H54 (cell line): ENCODE results near the gene SNTB2.

Experiments used
- DNase-seq: peaks from one replicate; pipeline ENCODE4 v3.0.0; 2011; ENCODE audit warnings: low spot score, mixed read lengths; ENCODE audit not compliant: insufficient read length
- FAIRE-seq: peaks from 3 replicates; lab custom pipeline; 2011; peaks lifted over from hg19 to GRCh38; lab: Jason Lieb, UNC
- POLR2A ChIP-seq: IDR thresholded peaks from 2 replicates; pipeline ENCODE4 v1.6.1; 2011; ENCODE audit warnings: low read depth, mild to moderate bottlenecking, low read length

The SNTB2 gene

DNA sequence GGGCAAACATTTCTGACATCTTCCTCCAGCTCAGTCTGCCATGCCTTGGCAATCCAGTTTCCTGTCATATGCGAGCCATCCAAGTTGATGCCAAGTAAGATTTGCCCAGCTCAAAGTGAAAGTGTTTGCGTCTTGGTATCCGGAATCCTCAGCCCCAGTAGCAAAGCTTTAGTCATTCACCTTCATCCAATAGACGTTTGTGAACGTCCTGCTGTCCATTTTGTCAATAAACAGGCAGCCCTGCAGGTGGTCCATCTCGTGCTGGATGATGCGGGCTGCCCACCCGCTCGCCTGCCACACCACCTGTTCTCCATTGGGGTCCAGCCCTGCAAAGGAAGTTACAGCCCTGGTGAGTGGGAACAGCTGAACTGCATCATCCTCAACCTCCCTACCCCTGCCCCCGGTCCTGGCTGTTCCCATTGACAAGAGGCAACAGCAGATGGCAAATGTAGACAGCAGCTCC, 141.9 kb downstream of the SNTB2 start:
- TF ChIP-seq POLR2A: no peak
- no peak for FAIRE-seq
- no peak for DNase-seq

DNA sequence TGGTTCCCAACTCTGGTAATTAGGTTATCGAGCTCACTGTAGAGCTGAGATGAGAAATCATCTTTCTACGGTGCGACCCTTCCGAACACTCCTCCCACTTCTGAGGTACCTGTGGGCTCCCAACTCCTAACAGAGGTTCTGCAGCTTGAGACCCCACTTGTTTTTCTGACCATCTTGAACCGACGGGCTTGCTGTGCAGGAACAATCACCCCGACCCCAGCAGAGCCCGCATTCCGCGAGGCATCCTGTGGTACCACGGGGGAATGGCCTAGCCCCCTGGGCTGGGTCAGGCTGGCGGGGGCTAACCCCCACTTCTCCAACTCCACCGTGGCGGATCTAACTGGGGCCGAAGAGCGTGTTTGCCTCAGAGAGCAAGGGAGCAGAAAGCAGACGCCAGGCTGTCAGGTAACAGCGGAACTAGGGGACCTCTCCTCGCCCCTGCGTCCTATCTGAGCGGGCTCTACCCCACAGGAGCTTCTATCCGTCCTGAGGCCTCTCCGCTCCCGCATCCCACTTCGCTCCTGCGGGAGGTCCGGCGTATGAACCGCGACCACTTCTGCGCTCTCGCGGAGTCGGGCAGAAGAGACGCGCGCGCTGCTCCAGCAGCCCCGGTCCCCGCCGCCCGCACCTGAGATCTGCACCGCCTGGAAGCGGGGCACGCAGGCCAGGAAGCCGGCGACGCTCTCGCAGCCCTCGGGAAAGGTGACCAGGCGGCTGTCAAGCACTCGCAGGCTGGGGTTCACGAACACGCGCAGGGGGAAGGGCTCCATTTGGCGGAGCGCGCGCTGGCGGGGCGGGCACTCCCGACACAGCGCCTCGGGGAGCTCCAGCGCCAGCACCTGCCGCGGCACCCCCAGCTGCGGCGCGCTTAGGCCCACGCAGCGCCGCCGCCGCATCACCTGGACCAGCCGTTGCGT, 142.7 kb downstream of the SNTB2 start:
- DNase-seq: peak; percentile 53
- no peak for TF ChIP-seq POLR2A
- no peak for FAIRE-seq

- DNase-seq (peak; percentile 96), FAIRE-seq (no peak)
- peak; percentile 77 for TF ChIP-seq POLR2A
These were observed 143.5 kb downstream of the SNTB2 start, which contains the start of gene PDF for GRCh38 chr16:69330286-69331109. TSS of gene PDF (minus strand) at chr16:69330588. CDS start at chr16:69330570, 18 bp downstream.

- FAIRE-seq (no peak), DNase-seq (no peak)
- TF ChIP-seq POLR2A: no peak
These were observed 147.7 kb downstream of the SNTB2 start for GRCh38 chr16:69334696-69335095.

- no peak for DNase-seq
- no peak for FAIRE-seq
- no peak for TF ChIP-seq POLR2A
These were observed 151.8 kb downstream of the SNTB2 start for GRCh38 chr16:69338557-69339288.

DNA sequence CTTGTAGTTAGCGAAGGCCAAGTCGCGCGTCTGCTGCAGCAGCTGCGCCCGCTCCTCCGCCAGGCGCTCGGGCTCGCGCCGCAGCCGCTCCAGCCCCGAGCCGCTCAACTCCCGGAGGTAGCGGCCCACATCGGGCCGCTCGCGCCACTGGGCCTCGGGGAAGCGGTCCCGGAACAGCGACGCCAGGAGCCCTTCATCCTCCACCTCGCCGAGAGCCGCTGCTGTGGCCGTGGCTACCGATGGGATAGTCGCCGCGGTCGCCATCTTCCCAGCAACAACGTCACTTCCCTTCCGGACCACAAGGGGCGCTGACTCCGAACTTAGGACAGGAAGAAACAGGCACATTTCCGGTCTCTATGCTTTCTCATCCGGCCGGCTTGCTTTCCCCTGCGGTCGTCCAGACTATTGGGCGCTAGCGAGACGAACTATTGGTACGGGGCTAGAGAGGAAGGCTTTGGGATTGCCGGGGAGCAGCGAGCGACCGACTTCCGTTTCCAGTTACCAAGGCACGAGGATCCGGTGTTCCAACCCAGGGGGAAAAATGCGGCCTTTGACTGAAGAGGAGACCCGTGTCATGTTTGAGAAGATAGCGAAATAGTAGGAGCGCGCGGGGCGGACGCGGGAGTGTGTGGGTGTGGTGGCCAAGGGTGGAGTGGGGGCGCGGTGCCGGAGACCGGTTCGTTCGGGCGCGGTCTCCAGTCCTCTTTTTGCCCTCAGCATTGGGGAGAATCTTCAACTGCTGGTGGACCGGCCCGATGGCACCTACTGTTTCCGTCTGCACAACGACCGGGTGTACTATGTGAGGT, 152.5 kb downstream of the SNTB2 start, which contains the start of the genes COG8 and NIP7:
COG8 (minus strand) TSS at position 276 of the 806 bp plus-strand sequence; CDS start at position 264, 12 bp downstream.
NIP7 (plus strand) TSS at position 484 of the 806 bp plus-strand sequence; CDS start at position 542, 58 bp downstream.
- FAIRE-seq (peak; percentile 96), DNase-seq (peak; percentile 94)
- peak; percentile 79 for TF ChIP-seq POLR2A

- no peak for TF ChIP-seq POLR2A
- FAIRE-seq: no peak
These were observed 153.2 kb downstream of the SNTB2 start for GRCh38 chr16:69340095-69340644.

GRCh38 chr16:69344171-69344570, 157.2 kb downstream of the SNTB2 start:
- DNase-seq (no peak), FAIRE-seq (no peak)
- TF ChIP-seq POLR2A: no peak

More at GRCh38 chr16:69340095-69340644, 153.2 kb downstream of the SNTB2 start:
- DNase-seq: no peak

DNA sequence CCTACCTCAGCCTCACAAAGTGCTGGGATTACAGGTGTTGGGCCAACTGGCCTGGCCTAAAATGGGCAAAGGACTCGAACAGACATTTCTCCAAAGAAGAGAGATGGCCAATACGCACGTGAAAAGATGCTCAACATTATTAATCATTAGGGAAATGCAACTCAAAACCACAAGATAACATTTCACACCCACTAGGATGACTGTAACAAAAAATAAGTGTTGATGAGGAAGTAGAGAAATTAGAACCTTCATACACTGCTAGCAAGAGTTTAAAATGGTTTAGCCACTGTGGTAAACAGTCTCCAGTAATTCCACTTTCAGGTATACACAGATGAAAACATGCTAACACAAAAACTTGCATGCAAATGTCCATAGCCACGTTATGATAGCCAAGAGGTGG, 159.0 kb downstream of the SNTB2 start:
- no peak for DNase-seq
- no peak for TF ChIP-seq POLR2A
- no peak for FAIRE-seq

DNA sequence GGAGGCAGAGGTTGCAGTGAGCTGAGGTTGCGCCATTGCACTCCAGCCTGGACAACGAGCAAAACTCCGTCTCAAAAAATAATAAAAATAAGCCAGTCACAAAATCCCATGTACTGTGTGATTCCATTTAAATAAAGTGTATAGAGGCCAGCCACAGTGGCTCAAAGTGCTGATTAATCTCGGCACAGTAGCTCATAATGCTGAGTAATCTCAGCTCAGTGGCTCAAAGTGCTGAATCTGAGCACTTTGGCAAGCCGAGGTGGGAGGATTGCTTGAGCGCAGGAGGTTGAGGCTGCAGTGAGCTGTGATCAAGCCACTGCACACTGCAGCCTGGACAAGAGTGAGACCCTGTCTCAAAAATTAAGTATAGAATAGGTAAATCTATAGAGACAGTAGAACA, 159.7 kb downstream of the SNTB2 start:
- DNase-seq: no peak
- FAIRE-seq: no peak
- no peak for TF ChIP-seq POLR2A

GRCh38 chr16:69348222-69348621, 161.3 kb downstream of the SNTB2 start:
- DNase-seq (no peak), FAIRE-seq (no peak)
- TF ChIP-seq POLR2A: no peak

DNA sequence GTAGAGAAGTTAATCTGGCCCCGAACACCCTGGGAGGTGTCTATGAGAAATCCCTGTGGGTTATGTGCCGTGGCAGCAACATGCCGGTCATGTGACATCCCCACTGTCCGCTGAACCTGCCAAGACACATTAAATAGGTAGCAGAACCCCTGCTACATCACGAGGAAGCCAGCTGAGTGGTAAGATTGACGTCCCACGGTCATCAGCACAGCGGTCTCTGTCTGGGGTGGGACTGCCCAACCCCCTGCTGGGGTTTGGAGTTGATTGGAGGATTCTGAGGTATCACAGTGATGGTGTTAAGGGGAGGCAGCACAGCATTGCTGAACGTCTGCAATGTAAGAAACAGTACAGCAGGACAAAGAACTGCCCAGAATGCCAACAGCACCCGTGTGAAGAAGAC, 162.6 kb downstream of the SNTB2 start:
- DNase-seq: no peak
- no peak for FAIRE-seq
- TF ChIP-seq POLR2A: no peak

GRCh38 chr16:69350536-69351133, 163.7 kb downstream of the SNTB2 start:
- DNase-seq (no peak), FAIRE-seq (no peak)
- TF ChIP-seq POLR2A: no peak
